Peyer's patch (tissue), 4 donors: ENCODE data around the gene SYS1. TPM values are rescaled to one million over a fixed set of nuclear protein-coding genes. Genes with fewer than 3 reads are reported as not detected.

Source experiments
- DNase-seq, 3 donors: peaks; one replicate each; pipeline ENCODE4 v3.0.0-alpha.2; 2017 to 2019
- H3K27ac ChIP-seq, 4 donors: fragments of 200-600 bp; sonication (generic); one replicate each; pipeline ENCODE4 v1.5.1; 2016 to 2019
- H3K27me3 ChIP-seq, 2 donors: fragments of 200-600 bp; sonication (generic); one replicate each; pipeline ENCODE4 v1.5.1; 2019
- H3K36me3 ChIP-seq, 3 donors: fragments of 200-600 bp; sonication (generic); one replicate each; pipeline ENCODE4 v1.5.1; 2016 to 2019
- H3K4me1 ChIP-seq, 4 donors: fragments of 200-600 bp; sonication (generic); one replicate each; pipeline ENCODE4 v1.5.1; 2016 to 2019
- H3K4me3 ChIP-seq, 4 donors: fragments of 200-600 bp; sonication (generic); 1 replicate in 3 of 4; 2 replicates in 1 of 4; pipeline ENCODE4 v1.5.1; 2016 to 2019; ENCODE audit warnings: mild to moderate bottlenecking in 1 of 4
- H3K9me3 ChIP-seq, 4 donors: fragments of 200-600 bp; sonication (generic); one replicate each; pipeline ENCODE4 v1.5.1; 2016 to 2019; ENCODE audit warnings: mild to moderate bottlenecking in 1 of 4
- POLR2A ChIP-seq, 2 donors: fragments of 450-650 bp; IDR thresholded peaks; one replicate each; pipeline ENCODE4 v1.5.1; 2017; ENCODE audit warnings: antibody characterized with exemption in 2 of 2, mild to moderate bottlenecking in 2 of 2, moderate library complexity in 2 of 2
- total RNA-seq, 4 donors: library from RNA; depleted of rRNA; stranded (reverse); fragments of >200 nt; gene quantifications; one replicate each; pipeline ENCODE4 v1.1.0, GENCODE V29; 2016
- TF ChIP-seq, protein P1 (sequence below), 6 experiments: fragments of 450-650 bp in 4 of 6; fragments of 200-600 bp in 2 of 6; sonication (generic) in 1 of 6; IDR thresholded peaks; one replicate each; pipeline ENCODE4 v1.5.1; 2017 to 2019; ENCODE audit warnings: antibody characterized with exemption in 6 of 6, mild to moderate bottlenecking in 3 of 6, moderate library complexity in 1 of 6

The SYS1 gene
- total RNA-seq, 4 donors from 2014 or later: 23.1 to 62.2 (median 46.9) TPM

GRCh38 chr20:45363611-45364492 is 896 bp downstream of the SYS1 start:
- peaks cover 0 to 45% (median 15%) of the 10 kb centered on the region in 4 donors for H3K4me1 ChIP-seq
- DNase-seq: no peak
- no peaks in the 10 kb centered on the region for H3K9me3 ChIP-seq
- TF ChIP-seq, protein P1, sequence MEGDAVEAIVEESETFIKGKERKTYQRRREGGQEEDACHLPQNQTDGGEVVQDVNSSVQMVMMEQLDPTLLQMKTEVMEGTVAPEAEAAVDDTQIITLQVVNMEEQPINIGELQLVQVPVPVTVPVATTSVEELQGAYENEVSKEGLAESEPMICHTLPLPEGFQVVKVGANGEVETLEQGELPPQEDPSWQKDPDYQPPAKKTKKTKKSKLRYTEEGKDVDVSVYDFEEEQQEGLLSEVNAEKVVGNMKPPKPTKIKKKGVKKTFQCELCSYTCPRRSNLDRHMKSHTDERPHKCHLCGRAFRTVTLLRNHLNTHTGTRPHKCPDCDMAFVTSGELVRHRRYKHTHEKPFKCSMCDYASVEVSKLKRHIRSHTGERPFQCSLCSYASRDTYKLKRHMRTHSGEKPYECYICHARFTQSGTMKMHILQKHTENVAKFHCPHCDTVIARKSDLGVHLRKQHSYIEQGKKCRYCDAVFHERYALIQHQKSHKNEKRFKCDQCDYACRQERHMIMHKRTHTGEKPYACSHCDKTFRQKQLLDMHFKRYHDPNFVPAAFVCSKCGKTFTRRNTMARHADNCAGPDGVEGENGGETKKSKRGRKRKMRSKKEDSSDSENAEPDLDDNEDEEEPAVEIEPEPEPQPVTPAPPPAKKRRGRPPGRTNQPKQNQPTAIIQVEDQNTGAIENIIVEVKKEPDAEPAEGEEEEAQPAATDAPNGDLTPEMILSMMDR (IDR thresholded peaks at IDR 0.05): no peak
- no peak for TF ChIP-seq POLR2A (IDR thresholded peaks at IDR 0.05)
- no peaks in the 10 kb centered on the region for H3K27me3 ChIP-seq
- H3K36me3 ChIP-seq: peaks cover 0 to 35% (median 0%) of the 10 kb centered on the region in 3 donors
- peak overlapping the region; percentile 69 to 97 (median 72) for H3K4me3 ChIP-seq
- H3K27ac ChIP-seq: peak overlapping the region; percentile 89 to 99 (median 95)

- H3K36me3 ChIP-seq: peaks cover 0 to 35% (median 0%) of the 10 kb centered on the region in 3 donors
- TF ChIP-seq, protein P1 (IDR thresholded peaks at IDR 0.05): no peak
- TF ChIP-seq POLR2A (IDR thresholded peaks at IDR 0.05): no peak
- peaks cover 0 to 30% (median 16%) of the 10 kb centered on the region in 4 donors for H3K4me1 ChIP-seq
- no peak overlapping the region for H3K4me3 ChIP-seq
- H3K27ac ChIP-seq: no peak overlapping the region
- no peak for DNase-seq
- H3K9me3 ChIP-seq: no peaks in the 10 kb centered on the region
- no peaks in the 10 kb centered on the region for H3K27me3 ChIP-seq
Observed at GRCh38 chr20:45365444-45365970, 2.6 kb downstream of the SYS1 start.

- H3K27me3 ChIP-seq: no peaks in the 10 kb centered on the region
- no peak overlapping the region for H3K27ac ChIP-seq
- no peaks in the 10 kb centered on the region for H3K9me3 ChIP-seq
- no peak for TF ChIP-seq POLR2A (IDR thresholded peaks at IDR 0.05)
- TF ChIP-seq, protein P1 (IDR thresholded peaks at IDR 0.05): no peak
- H3K4me1 ChIP-seq: peaks cover 0 to 30% (median 15%) of the 10 kb centered on the region in 4 donors
- DNase-seq: no peak
- peaks cover 0 to 35% (median 0%) of the 10 kb centered on the region in 3 donors for H3K36me3 ChIP-seq
- H3K4me3 ChIP-seq: no peak overlapping the region
Observed at GRCh38 chr20:45366192-45366591, 3.2 kb downstream of the SYS1 start.

DNA sequence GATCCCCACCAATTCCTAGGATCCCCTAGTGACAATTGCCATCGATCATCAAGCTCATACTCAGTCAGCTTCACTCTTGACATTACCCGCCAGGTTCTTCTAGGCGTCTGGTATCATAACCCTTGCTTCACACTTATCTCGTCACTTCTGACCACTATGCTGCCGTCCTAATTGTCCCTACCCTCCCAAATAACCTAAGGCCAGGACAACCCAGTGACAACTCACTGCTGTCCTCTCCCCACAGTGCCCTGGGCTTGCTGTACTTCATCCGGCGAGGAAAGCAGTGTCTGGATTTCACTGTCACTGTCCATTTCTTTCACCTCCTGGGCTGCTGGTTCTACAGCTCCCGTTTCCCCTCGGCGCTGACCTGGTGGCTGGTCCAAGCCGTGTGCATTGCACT is 3.7 kb downstream of the SYS1 start:
- Histone ChIP-seq H3K27ac (no peak overlapping the region), H3K27me3 (no peaks in the 10 kb centered on the region), H3K4me1 (peaks cover 0 to 30% (median 15%) of the 10 kb centered on the region in 4 donors), H3K36me3 (peaks cover 0 to 35% (median 0%) of the 10 kb centered on the region in 3 donors), H3K4me3 (no peak overlapping the region), H3K9me3 (no peaks in the 10 kb centered on the region)
- DNase-seq: no peak
- TF ChIP-seq, protein P1 (IDR thresholded peaks at IDR 0.05): no peak
- TF ChIP-seq POLR2A (IDR thresholded peaks at IDR 0.05): no peak

- Histone ChIP-seq H3K4me1 (peaks cover 0 to 30% (median 15%) of the 10 kb centered on the region in 4 donors), H3K4me3 (no peak overlapping the region)
Observed at GRCh38 chr20:45367126-45367525, 4.2 kb downstream of the SYS1 start.

More at GRCh38 chr20:45367126-45367525, 4.2 kb downstream of the SYS1 start:
- TF ChIP-seq, protein P1 (IDR thresholded peaks at IDR 0.05): no peak
- no peak for TF ChIP-seq POLR2A (IDR thresholded peaks at IDR 0.05)
- Histone ChIP-seq H3K36me3 (peaks cover 0 to 35% (median 0%) of the 10 kb centered on the region in 3 donors), H3K9me3 (no peaks in the 10 kb centered on the region), H3K27me3 (no peaks in the 10 kb centered on the region), H3K27ac (peak overlapping the region in 1 of 4 donors; percentile 78)
- DNase-seq: no peak
